HL-60/S4 treated with phorbol 12-myristate 13-acetate at 8.2 ng/mL for 4 days and 3 days (cell line): Measurements from ENCODE around the gene PTX4.

Experiments used
- in situ Hi-C: fragments of 300-500 bp; cut with MboI; formaldehyde crosslinking; loops from 2 replicates; pipeline ENCODE4 v1.15.0; 2022; ENCODE audit warnings: low sequenced_read_pairs

The PTX4 gene

DNA sequence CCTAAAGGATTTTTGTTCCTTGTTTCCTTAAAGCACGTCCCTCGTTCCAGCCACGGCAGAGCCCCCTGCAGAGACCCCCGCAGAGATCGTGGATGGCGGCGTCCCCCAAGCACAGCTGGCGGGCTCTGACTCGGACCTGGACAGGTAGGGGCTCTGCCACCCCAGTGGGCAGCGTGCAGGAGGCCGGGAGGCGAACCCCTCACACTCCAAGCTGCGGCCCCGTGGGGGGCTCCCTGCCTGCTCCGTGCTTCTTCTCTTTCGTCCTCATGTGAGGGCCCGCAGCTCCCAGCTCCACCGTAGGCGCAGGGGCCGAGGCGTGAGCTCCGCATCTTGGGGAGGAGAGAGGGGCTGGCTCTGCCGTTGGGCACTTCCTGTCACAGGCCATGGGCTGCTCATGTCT, 12.9 kb upstream of the PTX4 start:
- in situ Hi-C loops: no loop called here

DNA sequence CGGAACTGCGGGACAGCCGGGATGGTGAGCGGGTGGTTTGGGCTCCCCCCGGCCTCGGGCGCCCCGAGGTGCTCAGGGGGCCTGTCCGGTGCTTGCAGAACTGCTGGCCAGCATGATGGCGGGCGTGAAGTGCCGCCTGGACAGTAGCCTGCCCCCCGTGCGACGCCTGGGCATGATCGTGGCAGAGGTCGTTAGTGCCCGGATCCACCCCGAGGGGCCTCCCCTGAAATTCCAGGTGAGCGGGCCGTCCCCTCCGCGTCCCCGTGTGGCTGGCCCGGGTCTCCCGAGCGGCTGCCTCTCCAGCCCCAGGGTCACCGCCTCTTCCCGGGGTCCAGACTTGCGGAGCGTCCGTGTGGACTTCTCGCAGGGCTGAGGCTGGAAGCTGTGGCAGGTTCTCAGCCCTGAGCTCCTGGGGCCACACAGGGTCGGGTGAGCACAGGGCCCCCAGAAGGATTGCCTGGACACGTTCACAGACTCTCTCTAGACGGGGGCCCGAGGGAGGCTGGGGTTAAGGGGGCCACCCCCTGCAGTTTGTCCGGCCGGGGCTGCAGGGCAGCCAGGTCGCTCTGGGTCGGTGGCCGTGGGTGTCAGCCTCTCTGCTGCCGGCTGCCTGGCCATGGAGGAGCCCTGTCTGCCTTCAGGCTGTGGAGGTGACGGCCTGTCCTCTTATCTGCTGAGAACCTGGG, 11.9 kb upstream of the PTX4 start:
- in situ Hi-C loops: no loop called here

DNA sequence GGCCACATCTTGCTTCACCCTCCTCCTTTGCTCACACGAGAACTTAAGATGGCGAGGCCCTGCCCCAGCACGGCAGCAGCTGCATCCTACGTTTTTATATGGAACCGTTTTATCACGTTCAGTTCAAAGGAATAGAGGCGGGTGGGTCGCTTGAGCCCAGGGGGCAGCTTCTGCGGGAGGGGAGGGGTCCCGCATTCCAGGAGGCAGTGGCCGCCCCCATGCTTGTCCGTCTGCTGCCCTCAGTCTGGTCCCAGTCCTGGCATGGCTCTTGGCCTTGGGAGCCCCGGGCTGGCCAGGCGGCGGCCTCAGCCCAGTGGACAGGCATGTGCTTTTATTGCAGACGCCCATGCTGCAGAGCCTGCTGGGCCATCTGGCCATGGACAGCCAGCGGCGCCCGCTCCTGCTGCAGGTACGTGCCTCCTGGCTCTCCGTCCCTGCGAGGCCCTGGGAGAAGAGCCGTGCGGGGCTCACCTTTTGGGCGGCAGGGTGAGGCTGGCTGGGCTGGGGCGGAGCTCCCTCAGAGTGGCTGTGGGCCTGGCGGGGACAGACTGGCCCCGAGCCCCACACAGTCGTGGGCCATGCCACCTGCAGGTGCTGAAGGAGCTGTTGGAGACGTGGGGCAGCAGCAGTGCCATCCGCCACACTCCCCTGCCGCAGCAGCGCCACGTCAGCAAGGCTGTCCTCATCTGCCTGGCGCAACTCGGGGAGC, 11.2 kb upstream of the PTX4 start:
- in situ Hi-C loops: no loop called here

DNA sequence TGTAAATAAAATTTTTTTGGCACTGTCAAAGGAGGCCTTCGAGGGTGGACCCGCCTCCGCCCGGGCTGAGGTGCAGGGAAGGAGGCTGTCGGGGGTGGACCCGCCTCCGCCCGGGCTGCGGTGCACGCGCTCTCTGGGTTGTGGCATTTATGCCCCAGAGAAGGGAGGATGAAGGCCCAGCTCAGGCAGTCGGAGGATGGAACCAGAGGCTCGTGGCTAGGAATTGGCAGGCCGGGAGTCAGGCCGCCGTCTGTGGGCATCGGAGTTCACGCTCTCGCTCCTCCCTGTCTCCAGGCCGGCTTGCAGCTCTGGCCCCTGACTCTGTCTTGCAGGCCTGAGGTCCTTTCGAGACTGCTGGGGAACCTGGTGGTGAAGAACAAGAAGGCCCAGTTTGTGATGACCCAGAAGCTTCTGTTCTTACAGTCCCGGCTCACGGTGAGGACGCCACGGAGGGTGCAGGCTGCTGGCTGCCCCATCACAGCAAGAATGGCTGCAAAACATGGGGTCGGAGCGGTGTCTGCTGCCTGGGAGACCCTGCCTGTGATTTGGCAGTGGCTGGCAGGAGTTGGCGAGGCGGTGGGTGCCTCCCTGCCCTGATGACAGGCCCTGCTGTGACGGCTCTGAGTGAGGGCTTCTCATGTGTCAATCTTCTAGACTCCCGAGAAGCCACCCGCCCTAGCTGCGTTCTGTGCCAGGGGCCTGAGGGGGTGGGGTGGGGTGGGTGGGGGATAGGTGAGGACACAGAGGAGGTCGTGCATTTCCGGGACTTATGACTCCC, 10.3 kb upstream of the PTX4 start:
- in situ Hi-C loops: no loop called here

DNA sequence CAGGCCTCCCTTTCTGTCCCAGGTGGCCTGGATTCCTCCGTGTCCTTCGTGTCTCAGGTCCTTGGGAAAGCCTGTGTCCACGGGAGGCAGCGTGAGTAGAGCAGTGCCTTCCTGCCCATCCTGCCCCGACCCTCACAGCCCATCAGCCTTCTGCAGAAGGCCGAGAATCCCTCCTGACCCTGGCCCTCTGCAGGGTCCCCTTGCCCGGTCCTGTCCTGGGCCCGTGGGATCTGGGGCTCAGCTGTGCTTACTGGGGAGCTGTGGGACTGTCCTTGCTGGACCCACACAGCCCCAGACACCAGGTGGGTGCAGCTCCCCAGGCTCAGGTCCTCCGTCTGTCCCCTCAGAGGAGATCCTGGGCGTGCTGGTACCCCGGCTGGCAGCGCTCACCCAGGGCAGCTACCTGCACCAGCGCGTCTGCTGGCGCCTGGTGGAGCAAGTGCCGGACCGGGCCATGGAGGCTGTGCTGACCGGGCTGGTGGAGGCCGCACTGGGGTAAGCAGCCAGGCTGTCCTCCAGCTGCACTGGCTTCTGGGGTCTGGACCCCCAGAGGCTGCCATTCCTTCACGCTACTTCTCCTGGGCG, 8.4 kb upstream of the PTX4 start:
- in situ Hi-C loops: no loop called here

DNA sequence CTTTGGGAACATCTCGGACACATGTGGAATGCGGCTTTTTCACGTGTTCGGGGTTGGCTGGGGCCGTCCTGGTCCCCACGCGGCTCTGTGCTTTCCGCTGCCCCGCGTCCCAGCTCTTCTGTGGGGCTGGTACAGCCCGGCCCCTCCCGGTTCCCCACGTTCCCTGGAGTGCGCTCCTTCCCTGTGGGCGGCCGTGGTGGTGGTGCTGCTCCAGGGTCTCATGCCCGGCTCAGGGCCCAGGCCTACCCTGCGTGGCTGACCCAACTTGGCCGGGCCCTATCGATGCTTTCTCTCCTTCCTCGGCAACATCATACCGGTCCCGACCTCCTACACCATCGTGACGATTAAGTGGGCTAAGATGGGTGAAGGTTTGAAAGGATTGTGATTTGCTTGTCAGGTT, 7.7 kb upstream of the PTX4 start:
- in situ Hi-C loops: no loop called here

DNA sequence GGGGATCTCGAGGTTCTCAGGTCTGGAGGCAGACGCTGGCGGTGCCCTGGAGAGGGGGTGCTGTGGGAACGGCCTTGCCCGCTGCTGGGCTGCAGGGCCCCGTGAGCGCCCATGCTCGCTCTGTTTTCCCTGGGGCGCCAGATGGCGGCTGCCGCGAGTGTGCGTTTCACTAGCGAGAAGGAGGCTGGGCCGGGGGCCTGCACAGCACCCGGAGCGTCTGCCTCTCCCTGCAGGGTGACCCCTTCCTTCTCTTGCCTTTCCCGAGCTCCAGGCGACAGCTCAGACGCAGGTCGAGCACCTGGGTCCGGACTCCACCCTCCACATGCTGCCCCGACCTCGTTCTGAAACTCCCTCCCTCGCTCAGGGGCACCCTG, 7.1 kb upstream of the PTX4 start:
- in situ Hi-C loops: no loop called here

DNA sequence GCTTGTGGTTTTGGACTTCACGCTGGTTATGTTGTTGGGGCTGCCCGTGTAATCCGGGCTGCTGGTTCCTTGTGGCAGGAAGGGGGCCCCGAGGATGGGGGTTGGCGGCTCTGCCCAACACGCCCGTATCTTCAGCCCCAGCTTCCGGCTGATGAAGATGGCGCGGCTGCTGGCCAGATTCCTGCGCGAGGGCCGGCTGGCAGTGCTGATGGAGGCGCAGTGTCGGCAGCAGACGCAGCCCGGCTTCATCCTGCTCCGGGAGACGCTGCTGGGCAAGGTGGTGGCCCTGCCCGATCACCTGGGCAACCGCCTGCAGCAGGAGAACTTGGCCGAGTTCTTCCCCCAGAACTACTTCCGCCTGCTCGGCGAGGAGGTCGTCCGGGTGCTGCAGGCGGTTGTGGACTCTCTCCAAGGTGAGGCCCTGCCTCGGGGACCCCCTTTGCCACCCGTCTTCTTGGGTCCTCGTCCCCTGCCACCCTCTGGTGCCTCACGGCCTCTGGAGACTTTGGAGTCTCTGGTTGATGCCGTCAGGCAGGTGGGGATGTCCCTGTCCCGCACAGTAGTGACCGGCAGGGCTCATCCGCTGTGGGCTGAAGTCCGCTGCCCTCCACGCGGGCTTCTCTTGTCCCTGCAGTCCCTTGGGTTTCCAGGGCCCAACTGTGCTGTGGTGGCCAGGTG, 6.6 kb upstream of the PTX4 start:
- in situ Hi-C loops: no loop called here

DNA sequence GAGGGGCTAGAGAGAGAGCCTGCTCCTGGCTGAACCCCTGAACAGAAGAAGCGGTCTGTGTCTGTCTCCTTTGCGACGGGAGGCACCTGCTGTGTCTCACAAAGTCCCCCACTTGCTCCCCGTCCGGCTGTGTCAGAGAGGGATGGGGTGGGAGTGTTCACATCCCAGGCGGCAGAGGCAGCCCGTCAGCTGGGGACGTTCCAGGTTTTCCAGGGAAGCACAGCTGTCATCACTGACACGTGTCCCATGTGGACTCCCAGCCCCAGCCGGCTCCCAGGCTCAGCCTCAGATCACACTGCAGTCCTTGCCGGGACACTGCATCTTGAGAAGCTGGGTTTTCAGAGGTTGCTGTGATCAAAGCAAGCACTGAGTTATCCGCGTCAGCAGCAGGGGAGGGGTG, 6.0 kb upstream of the PTX4 start:
- in situ Hi-C loops: no loop called here

DNA sequence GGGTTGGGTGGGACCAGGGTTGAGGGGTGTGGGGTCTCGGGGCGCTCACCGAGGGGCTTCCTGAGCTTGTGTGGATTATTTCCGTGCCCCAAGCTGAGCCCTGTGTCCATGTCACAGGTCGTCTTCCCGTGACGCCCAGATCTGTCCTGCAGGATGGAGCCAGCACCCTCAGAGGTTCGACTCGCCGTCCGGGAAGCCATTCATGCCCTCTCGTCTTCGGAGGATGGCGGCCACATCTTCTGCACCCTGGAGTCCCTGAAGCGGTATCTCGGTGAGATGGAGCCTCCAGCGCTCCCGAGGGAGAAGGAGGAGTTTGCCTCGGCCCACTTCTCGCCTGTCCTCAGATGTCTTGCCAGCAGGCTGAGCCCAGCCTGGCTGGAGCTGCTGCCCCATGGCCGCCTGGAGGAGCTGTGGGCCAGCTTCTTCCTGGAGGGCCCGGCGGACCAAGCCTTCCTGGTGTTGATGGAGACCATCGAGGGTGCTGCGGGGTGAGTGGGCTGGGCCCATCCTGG, 5.4 kb upstream of the PTX4 start:
- in situ Hi-C loops: no loop called here

DNA sequence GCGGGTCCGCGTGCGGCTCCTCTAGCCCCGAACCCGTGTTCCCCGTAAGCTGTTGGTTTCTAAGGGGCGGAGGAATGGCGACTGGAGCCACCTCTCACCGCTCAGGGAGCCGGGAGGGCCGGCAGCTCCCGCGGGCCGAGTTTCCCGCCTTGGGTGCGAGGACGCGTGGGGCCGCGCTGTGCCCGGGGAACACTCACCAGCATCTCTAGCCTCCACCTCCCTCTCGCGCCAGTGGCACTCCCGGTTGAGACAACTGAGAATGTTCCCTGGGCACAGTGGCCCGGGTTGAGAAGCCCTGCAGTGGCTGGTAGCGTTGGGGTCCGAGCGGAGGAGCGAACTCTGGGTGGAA, 5.0 kb upstream of the PTX4 start:
- in situ Hi-C loops: no loop called here

DNA sequence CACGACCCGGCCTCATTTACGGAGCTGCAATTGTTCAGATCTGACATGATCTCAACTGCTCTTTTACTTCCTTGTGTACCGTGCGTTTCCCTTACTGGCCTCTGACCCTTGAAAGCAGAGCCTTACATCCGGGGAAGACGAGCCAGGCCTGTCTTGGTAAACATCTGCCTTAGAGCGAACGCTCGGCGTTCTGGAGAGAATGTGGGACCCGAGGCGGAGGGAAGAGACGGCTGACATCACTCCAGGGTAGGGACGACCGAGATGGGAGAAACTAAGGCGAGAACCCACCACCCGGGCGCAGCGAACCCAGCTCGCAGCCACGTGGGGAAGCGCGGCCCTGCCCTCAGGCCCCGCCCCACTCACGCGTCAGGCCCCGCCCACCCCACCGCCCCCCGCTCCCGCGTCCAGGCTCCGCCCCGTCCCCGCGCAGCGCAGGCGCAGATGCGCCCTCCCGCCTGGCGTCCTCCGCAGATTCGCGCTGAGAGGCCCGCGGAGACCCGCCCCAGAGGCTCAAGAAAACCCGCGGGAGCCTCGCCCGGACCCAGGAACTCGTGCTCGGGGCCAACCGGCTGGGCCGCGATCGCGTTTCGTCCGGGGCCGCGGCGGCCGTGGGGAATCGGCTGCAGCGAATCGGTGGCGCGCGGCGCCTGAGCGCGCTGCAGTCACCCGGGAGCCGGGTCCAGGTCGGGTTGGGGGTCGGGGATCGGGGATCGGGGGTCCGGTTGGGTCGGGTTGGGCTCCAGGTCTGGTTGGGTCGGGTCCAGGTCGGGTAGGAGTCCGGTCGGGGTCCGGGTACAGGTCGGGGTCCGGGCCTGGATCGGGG, 4.4 kb upstream of the PTX4 start, which contains the start of gene TELO2:
TSS of gene TELO2 (plus strand) at position 438 of the 823 bp plus-strand sequence. CDS start 922 bp downstream, outside the sequence.
- in situ Hi-C loops: no loop called here

DNA sequence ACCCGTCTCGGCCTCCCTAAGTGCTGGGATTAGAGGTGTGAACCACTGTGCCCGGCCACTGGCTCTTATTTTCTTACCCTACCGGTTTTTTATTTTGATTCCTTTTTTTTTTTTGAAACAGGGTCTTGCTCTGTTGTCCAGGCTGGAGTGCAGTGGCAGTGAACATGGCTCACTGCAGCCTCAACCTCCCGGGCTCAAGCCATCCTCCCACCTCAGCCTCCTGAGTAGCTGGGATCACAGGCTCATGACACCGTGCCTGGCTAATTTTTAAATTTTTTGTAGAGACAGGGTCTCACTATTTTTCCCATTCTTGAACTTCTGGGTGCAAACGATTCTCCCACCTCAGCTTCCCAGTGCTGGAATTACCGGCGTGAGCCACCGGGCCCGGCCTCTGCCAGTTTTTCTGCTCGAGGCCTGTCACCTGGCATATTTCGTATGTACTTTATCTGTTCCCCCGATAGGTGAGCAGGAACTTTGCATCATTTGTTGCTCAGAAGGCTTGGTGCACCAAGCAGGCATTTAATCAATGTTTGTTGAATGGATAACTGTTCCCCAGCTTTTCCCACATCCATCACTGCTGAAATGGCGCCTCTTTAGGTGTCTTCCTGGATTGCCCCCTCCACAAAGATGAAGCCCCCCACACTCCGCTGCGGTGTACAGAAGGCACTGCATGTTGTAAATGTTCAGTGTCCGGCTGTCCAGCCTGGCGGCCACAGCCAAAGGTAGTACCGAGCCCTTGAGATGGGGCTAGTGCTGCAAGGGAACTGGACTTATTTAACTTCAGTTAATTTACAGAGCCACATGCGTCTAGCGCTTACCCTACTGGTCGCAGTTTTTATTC, 3.6 kb upstream of the PTX4 start:
- in situ Hi-C loops: no loop called here

DNA sequence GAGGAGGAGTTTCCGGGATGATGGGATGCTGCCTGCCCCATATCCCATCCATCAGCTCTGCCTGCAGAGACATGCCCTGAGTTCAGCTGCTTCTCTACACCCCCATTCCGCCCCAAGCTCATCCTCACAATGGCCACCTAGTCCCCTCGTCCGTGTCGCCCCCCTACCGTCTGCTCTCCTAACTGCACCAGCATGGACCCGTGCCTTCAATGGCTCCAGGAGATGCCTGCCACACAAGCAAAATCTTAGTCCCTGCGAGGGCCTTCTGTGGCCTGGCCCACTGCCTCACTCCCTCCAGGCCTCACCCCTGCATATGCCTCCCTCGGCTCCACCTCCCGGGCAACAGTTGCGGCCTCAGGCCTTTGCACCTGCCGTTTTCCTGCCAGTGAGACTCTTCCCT, 2.6 kb upstream of the PTX4 start:
- in situ Hi-C loops: no loop called here

DNA sequence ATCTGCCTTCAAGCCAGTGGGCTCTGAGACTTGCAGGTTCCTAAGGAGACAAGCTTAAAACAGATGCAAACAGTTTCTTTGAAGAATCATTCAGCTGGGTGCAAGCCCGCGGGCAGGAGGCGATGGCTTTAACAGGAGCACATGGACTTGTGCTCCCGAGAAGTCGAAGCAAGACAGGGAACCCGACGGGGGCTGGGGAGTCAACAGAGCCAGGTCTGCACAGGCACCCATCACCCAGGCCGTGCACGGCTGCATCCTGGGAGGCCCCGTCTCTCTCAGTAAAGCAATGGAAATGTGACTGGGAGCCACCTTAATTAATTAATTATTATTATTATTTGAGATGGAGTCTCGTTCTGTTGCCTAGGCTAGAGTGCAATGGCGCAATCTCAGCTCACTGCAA, 333 bp upstream of the PTX4 start:
- in situ Hi-C loops: no loop called here

DNA sequence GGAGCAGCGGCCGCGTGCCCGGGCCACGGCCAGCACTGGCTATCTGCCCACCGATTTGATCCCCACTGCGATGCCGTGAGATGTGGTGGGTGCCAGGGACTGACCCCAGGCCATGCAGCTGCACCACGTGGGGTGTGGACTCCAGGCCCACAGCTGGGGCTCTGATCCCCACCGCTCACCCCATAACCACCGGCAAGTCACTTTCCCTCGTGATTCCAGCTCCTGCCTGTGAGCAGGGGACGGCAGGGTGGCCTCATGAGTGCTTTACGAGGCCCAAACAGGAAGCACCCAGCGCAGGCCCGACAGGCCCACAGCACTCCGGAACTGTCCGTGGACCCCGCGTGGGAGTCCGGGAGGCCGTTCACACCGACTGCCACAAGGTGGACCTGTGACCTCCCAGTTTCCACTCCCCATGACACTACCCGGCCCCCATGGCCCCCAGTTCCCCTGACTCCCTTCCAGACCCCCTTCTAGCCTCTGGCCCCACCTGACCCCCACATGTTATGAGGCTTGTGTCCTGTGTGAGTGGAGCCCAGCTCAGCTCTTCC, 616 bp downstream of the PTX4 start:
- in situ Hi-C loops: no loop called here

DNA sequence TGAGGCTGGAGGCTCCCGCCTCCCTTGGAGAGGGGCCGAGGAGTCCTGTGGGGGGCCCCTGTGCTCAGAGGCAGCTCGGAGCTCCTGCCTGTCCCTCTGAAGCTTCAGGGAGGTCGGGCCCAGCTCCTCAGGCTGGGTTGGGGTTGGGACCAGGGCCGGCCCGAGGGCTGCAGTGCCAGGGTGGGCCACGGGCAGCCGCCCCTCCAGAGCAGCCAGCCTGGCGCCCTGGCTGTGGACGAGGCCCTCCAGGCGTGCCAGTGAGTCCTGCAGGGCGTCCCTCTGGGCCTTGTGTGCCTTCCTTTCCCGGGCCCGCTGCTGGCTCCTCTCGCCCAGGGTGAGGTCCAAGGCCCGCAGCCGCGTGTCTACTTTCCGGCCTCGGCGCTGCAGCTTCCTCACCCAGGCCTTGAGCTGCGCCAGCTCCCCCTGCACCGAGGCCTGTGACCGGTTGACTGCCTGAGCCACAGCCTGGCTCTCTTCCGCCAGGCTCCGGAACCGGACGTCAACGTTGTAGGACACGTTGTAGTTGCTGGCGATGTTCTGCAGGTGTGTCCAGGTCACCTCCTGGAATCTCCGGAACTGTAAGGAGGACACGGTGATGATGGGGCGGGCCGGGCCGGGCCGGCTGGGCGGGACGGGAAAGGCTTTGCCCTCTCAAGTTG, 1.2 kb downstream of the PTX4 start:
- in situ Hi-C loops: no loop called here
